ENCODE data around the gene ZNF207. TPM values are rescaled to one million over a fixed set of nuclear protein-coding genes. Genes with fewer than 3 reads are reported as not detected.
"Not testable (repeated sequence)": the region's sequence is repeated elsewhere in the genome, so short reads cannot be mapped to it uniquely, and the experiment has no call there.

ZNF207 gene
- total RNA-seq, 1 donor from 2014 or later = 52.0 TPM

- no peak for DNase-seq (ENCODE audit: low read depth in 2 of 2)
Observed at GRCh38 chr17:32335046-32335445, 14.9 kb upstream of the ZNF207 start.

GRCh38 chr17:32335687-32336086, 14.3 kb upstream of the ZNF207 start:
- DNase-seq (ENCODE audit: low read depth in 2 of 2) = peak in 1 of 2 donors; percentile 11

- DNase-seq (ENCODE audit: low read depth in 2 of 2) = peak; percentile 31 to 73
Observed at GRCh38 chr17:32341141-32341856, 8.7 kb upstream of the ZNF207 start.

GRCh38 chr17:32341857-32342602, 7.9 kb upstream of the ZNF207 start, which contains the start of gene C17orf75:
Gene C17orf75 (minus strand): TSS chr17:32342173. CDS start chr17:32342139, 34 bp downstream.
- peak; percentile 77 to 86 for DNase-seq (ENCODE audit: low read depth in 2 of 2)

- no peak for DNase-seq (ENCODE audit: low read depth in 2 of 2)
Observed at GRCh38 chr17:32342603-32343325, 7.2 kb upstream of the ZNF207 start.

- no peak for DNase-seq (ENCODE audit: low read depth in 2 of 2)
Observed at GRCh38 chr17:32345951-32346600, 3.9 kb upstream of the ZNF207 start.

GRCh38 chr17:32348483-32348800, 1.5 kb upstream of the ZNF207 start:
- no peak for DNase-seq (ENCODE audit: low read depth in 2 of 2)

- peak; percentile 39 to 61 for DNase-seq (ENCODE audit: low read depth in 2 of 2)
Observed at GRCh38 chr17:32349503-32349853, 479 bp upstream of the ZNF207 start.

- peak; percentile 66 to 83 for DNase-seq (ENCODE audit: low read depth in 2 of 2)
Observed at GRCh38 chr17:32350666-32351418, 885 bp downstream of the ZNF207 start.

GRCh38 chr17:32352734-32353133, 2.8 kb downstream of the ZNF207 start:
- DNase-seq (ENCODE audit: low read depth in 2 of 2) = not testable (repeated sequence)

GRCh38 chr17:32355649-32356377, 5.9 kb downstream of the ZNF207 start:
- DNase-seq (ENCODE audit: low read depth in 2 of 2) = peak in 1 of 2 donors; percentile 67

GRCh38 chr17:32356378-32356743, 6.4 kb downstream of the ZNF207 start:
- DNase-seq (ENCODE audit: low read depth in 2 of 2) = no peak

- no peak for DNase-seq (ENCODE audit: low read depth in 2 of 2)
Observed at GRCh38 chr17:32356750-32357149, 6.8 kb downstream of the ZNF207 start.

- no peak for DNase-seq (ENCODE audit: low read depth in 2 of 2)
Observed at GRCh38 chr17:32357615-32358014, 7.7 kb downstream of the ZNF207 start.

- no peak for DNase-seq (ENCODE audit: low read depth in 2 of 2)
Observed at GRCh38 chr17:32361270-32361669, 11.3 kb downstream of the ZNF207 start.

- DNase-seq (ENCODE audit: low read depth in 2 of 2) = no peak
Observed at GRCh38 chr17:32370426-32370825, 20.5 kb downstream of the ZNF207 start.

- DNase-seq (ENCODE audit: low read depth in 2 of 2) = no peak
Observed at GRCh38 chr17:32382526-32383223, 32.7 kb downstream of the ZNF207 start.

- DNase-seq (ENCODE audit: low read depth in 2 of 2) = no peak
Observed at GRCh38 chr17:32383926-32384434, 34.0 kb downstream of the ZNF207 start.

GRCh38 chr17:32385121-32385520, 35.2 kb downstream of the ZNF207 start:
- no peak for DNase-seq (ENCODE audit: low read depth in 2 of 2)

GRCh38 chr17:32385971-32386370, 36.0 kb downstream of the ZNF207 start:
- no peak for DNase-seq (ENCODE audit: low read depth in 2 of 2)
